ENCODE measurements around the gene CEACAM5.

- TF ChIP-seq CTCF (IDR thresholded peaks at IDR 0.05; ENCODE audit: low read length) (no peak), EZH2 (IDR thresholded peaks at IDR 0.05; ENCODE audit: borderline replicate concordance, low read length) (no peak)
Observed at GRCh38 chr19:41726493-41726892, 18.1 kb downstream of the CEACAM5 start.
